HL-60 (cell line): Measurements from ENCODE around the gene CCR3.

ENCODE experiments used
- DNase-seq, 2 experiments: peaks; one replicate each; pipeline ENCODE4 v3.0.0-alpha.2; 2010 to 2020; ENCODE audit warnings: low read depth in 1 of 2, low spot score in 1 of 2
- H3K27ac ChIP-seq: fragments of 250-450 bp; sonication (Bioruptor Pico); replicated peaks from 2 replicates; pipeline ENCODE4 v1.5.1; 2020; ENCODE audit warnings: mild to moderate bottlenecking, moderate library complexity
- H3K27me3 ChIP-seq: fragments of 250-450 bp; sonication (Bioruptor Pico); 2 replicates; pipeline ENCODE4 v1.5.1; 2021; ENCODE audit warnings: mild to moderate bottlenecking, moderate library complexity; ENCODE audit not compliant: insufficient read depth, poor library complexity, severe bottlenecking
- H3K4me3 ChIP-seq: replicated peaks from 2 replicates; pipeline ENCODE4 v1.5.1; 2011; ENCODE audit warnings: mild to moderate bottlenecking, control low read depth, low read length; ENCODE audit not compliant: insufficient read depth
- CTCF ChIP-seq: IDR thresholded peaks from one replicate; pipeline ENCODE4 v1.5.1; 2011; ENCODE audit warnings: low read length, control low read depth, inconsistent platforms; ENCODE audit not compliant: insufficient read depth
- GABPA ChIP-seq: IDR thresholded peaks from 2 replicates; pipeline ENCODE4 v1.6.1; 2012; ENCODE audit warnings: low read depth
- POLR2AphosphoS5 ChIP-seq: IDR thresholded peaks from 2 replicates; pipeline ENCODE4 v1.6.1; 2012; ENCODE audit warnings: low read depth
- SPI1 ChIP-seq: IDR thresholded peaks from 2 replicates; pipeline ENCODE4 v1.6.1; 2012; ENCODE audit warnings: low read depth, mild to moderate bottlenecking, borderline replicate concordance
- long read RNA-seq: library from polyadenylated mRNA; unstranded; transcript quantifications from one replicate; pipeline ENCODE4 v2.0.0, GENCODE V29; 2020
- TF ChIP-seq, protein P1 (sequence below): IDR thresholded peaks from 2 replicates; pipeline ENCODE4 v1.6.1; 2012; ENCODE audit warnings: low read depth; ENCODE audit not compliant: insufficient replicate concordance

CCR3 gene
- long read RNA-seq, partial matches to known transcripts = 0 of 1 reads
- long read RNA-seq, other reads (novel, unspliced or antisense) = 1 of 1 reads

- peak in 1 of 2 experiments; percentile 37 for DNase-seq
These were observed at the start of gene CCR3 for GRCh38 chr3:46242120-46242519. Gene CCR3, plus strand, starts transcription at chr3:46242460. Its CDS starts 22,699 bp downstream, at chr3:46265159.

GRCh38 chr3:46192939-46193338 is 49.3 kb upstream of the CCR3 start:
- TF ChIP-seq GABPA (no peak), CTCF (no peak), POLR2AphosphoS5 (no peak), SPI1 (no peak)
- TF ChIP-seq, protein P1, sequence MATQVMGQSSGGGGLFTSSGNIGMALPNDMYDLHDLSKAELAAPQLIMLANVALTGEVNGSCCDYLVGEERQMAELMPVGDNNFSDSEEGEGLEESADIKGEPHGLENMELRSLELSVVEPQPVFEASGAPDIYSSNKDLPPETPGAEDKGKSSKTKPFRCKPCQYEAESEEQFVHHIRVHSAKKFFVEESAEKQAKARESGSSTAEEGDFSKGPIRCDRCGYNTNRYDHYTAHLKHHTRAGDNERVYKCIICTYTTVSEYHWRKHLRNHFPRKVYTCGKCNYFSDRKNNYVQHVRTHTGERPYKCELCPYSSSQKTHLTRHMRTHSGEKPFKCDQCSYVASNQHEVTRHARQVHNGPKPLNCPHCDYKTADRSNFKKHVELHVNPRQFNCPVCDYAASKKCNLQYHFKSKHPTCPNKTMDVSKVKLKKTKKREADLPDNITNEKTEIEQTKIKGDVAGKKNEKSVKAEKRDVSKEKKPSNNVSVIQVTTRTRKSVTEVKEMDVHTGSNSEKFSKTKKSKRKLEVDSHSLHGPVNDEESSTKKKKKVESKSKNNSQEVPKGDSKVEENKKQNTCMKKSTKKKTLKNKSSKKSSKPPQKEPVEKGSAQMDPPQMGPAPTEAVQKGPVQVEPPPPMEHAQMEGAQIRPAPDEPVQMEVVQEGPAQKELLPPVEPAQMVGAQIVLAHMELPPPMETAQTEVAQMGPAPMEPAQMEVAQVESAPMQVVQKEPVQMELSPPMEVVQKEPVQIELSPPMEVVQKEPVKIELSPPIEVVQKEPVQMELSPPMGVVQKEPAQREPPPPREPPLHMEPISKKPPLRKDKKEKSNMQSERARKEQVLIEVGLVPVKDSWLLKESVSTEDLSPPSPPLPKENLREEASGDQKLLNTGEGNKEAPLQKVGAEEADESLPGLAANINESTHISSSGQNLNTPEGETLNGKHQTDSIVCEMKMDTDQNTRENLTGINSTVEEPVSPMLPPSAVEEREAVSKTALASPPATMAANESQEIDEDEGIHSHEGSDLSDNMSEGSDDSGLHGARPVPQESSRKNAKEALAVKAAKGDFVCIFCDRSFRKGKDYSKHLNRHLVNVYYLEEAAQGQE = no peak
- Histone ChIP-seq H3K27me3 (no peaks in the 10 kb centered on the region), H3K4me3 (no peak overlapping the region), H3K27ac (no peak overlapping the region)
- no peak for DNase-seq

More at GRCh38 chr3:46242120-46242519, at the start of gene CCR3:
- Histone ChIP-seq H3K4me3 (no peak within 1 kb of the TSS), H3K27me3 (no peaks in the 10 kb centered on the region), H3K27ac (peak within 1 kb of the TSS; percentile 47)
- TF ChIP-seq CTCF = no peak
- TF ChIP-seq SPI1 = peak; percentile 92

GRCh38 chr3:46193436-46193835 is 48.8 kb upstream of the CCR3 start:
- Histone ChIP-seq H3K27ac (no peak overlapping the region), H3K27me3 (no peaks in the 10 kb centered on the region), H3K4me3 (no peak overlapping the region)
- peak; percentile 45 to 51 for DNase-seq
- TF ChIP-seq POLR2AphosphoS5 (no peak), SPI1 (peak; percentile 66; the same call in 1 of the 2 replicates)

DNA sequence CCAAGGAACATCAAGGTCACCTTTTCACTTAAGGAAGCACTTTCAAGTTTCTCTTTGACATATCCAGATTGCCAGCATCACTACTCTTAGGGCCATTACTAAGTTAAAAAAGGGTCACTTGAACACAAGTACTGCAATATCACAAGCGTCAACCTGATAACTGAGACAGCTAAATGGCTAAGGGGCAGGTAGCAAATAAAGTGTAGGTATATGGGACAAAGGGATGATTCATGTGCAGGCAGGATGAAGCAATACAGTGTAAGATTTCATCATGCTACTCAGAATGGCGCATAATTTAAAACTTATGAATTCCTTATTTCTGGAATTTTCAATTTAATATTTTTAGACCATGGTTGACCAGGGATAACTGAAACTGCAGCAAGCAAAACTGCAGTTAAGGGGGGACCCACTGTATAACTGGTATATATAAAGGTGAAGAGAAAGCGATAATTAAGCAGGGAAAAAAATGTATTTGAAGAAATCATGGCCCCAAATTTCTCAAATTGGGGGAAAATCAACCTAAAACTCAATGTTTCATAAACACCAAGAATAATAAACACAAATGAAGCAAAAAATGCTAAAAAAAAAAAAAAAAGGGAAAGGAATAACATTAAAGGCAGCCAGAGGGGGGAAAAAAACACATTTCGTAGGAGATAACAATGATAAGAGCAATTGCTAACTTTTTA is 47.2 kb upstream of the CCR3 start:
- Histone ChIP-seq H3K27ac (no peak overlapping the region), H3K4me3 (no peak overlapping the region), H3K27me3 (no peaks in the 10 kb centered on the region)
- no peak for TF ChIP-seq GABPA
- TF ChIP-seq POLR2AphosphoS5 = no peak
- TF ChIP-seq, protein P1 = no peak
- TF ChIP-seq CTCF = no peak
- TF ChIP-seq SPI1 = no peak
- DNase-seq = no peak
